Activated CD4-positive, alpha-beta T cell treated with anti-CD3 and anti-CD28 coated beads for 1 hour (primary cell): ENCODE measurements around the gene CFAP46.
"Not testable (repeated sequence)": the region's sequence is repeated elsewhere in the genome, so short reads cannot be mapped to it uniquely, and the experiment has no call there.

Source experiments
- DNase-seq: peaks from one replicate; pipeline ENCODE4 v3.0.0-alpha.2; 2020

The CFAP46 gene

DNA sequence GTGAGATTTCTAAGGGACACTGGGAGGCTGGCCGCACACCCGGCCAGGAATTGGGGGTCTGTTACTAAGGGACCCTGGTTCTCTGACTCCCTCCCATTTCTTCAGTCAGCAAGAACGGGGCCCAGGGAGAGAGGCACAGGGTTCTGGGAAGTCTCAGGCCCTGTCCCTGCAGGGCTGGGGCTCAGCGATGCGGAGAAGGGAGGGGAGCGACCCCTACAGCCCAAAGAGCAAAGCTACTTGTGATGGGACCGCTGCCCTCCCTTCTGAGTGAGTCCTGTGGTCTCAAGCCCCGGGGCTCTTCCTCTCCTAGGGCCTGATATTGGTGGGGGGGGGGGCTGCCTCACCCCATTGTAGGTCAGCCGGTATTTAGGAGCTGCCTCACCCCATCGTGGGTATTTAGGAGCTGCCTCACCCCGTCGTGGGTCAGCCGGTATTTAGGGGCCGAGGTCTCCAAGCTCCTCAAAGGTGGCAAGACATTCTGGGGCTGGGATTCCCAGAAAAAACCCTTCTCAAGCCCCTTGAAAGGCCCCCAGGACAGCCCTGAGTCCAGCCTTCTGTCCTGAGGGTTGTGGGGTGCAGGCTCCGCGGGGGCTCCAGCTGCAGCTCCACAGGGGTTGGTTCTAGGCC, 139.6 kb downstream of the CFAP46 start:
- DNase-seq: no peak

DNA sequence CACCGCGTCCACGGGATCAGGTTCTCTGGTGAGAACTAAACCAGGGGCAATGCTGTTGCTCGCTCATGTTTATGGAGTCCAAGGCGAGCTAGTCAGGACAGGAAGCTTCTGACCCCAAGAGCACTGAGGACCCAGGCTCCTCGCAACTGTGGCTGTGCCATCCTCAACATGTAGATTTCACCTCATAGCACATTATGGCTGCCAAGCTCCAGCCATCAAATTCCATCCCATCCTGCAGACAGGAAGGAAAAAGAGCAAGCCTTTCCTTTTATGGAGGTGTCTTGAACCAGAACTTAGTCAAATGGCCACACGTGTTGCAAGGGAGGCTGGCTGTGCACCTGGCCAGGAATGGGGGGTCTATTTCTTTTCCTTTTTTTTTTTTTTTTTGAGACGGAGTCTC, 140.3 kb downstream of the CFAP46 start:
- DNase-seq: no peak

DNA sequence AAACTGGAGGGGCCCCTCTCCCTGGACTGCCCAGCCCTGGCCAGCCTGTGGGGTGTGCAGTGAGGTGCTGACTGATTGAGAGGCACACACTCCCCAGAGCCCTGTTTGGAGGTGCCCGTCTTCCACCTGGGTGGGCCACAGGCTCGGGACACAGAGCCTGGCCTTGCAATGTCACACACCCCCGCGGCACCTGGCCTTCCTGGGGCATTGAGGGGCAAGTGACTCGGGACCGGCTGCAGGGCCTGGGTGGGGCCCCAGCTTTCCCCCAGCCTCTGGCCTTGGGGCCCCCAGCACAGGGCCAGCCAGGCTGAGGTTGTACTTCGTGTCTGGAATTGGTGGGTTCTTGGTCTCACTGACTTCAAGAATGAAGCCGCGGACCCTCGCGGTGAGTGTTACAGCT, 142.5 kb downstream of the CFAP46 start:
- DNase-seq: no peak

- no peak for DNase-seq
Observed at GRCh38 chr10:132798876-132799275, 143.5 kb downstream of the CFAP46 start.

- no peak for DNase-seq
Observed at GRCh38 chr10:132798403-132798802, 144.0 kb downstream of the CFAP46 start.

DNA sequence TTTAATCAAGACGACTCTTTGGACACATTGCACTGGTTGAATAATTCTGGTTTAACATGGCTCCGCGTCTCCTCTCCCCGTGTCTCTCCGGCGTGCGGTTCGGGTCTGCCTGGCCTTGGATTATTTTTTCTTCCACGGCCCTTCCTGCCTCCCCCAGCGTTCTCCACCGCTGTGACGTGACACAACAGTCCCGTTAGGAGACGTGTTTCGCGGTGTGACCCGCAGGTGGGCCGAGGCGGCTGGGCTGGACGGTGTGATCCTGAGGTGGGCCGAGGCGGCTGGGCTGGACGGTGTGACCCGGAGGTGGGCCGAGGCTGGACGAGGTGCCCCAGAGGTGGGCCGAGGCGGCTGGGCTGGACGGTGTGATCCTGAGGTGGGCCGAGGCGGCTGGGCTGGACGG, 144.4 kb downstream of the CFAP46 start:
- not testable (repeated sequence) for DNase-seq

- DNase-seq: no peak
Observed at GRCh38 chr10:132796846-132797245, 145.5 kb downstream of the CFAP46 start.

DNA sequence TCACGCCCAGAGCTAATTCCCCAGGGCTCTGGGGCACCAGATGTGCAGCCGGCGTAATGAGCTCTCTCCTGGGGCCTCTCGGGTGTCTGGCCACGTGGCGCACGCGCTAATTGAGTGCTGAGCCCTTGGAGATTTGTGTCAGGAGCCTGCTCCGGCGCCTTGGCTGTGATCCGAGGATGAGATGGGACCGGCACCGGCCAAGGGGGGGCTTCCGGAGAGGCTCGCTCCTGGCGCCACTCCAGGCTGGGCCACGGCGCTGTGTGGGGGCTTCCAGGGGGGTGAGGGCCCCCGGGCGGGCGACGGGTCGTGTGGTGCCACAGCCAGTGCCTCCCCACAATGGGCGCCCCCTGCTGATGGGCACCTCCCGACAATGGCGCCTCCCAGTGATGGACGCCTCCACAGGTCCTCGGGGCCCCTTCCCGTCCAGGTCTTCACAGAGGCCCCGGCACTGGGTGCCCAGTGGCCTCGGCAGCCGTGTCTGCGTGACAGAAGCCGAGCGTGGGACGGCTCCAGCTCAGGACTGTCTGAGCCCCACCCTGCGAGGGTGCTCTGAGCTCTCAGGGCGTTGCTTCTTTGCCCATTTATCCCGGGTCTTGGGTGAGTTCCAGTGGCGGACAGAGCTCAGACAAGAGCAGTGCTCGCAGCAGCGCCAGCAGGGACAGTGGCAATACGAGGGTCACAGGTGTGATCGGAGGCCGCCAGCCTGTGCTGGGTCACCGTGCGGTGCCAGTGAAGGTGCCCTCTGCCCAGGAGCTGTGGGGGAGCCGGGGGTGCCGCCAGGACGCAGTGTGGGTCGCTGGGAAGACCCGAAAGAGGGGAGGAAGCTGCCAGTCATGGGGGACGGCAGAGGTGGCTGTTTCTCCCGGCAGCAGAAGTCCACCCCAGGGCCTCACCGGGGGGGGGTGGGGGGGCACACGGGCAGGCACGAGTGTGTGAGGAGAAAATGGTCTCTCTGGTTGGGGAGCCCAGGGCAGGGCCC, 148.2 kb downstream of the CFAP46 start:
- DNase-seq: no peak

GRCh38 chr10:132793213-132793612, 149.2 kb downstream of the CFAP46 start:
- DNase-seq: no peak

DNA sequence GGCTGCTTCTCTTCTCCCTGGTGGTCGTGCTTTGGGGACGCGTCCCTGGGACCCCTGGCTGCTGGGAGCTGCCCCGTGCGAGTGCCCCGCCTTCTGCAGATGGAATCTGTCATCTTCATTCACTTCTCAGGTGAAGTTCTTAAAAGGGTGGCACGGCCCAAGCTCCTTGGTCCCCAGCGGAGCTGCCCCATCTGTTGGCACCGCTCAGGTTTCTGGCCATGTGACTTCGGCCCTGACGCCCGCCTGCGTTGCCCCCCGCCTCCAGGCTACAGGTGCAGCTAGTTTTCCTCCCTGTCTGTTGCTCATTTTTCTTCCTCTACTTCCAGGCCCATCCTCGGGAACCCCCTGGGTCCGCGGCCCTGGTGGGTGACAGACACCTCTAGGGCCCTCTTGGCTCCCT, 149.6 kb downstream of the CFAP46 start:
- DNase-seq: no peak

DNA sequence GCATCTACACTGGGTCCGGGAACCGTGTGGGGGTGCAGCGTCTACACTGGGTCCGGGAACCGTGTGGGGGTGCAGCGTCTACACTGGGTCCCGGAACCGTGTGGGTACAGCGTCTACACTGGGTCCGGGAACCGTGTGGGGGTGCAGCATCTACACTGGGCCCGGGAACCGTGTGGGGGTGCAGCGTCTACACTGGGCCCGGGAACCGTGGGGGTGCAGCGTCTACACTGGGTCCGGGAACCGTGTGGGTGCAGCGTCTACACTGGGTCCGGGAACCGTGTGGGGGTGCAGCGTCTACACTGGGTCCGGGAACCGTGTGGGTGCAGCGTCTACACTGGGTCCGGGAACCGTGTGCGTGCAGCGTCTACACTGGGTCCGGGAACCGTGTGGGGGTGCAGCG, 150.3 kb downstream of the CFAP46 start:
- DNase-seq: not testable (repeated sequence)

DNA sequence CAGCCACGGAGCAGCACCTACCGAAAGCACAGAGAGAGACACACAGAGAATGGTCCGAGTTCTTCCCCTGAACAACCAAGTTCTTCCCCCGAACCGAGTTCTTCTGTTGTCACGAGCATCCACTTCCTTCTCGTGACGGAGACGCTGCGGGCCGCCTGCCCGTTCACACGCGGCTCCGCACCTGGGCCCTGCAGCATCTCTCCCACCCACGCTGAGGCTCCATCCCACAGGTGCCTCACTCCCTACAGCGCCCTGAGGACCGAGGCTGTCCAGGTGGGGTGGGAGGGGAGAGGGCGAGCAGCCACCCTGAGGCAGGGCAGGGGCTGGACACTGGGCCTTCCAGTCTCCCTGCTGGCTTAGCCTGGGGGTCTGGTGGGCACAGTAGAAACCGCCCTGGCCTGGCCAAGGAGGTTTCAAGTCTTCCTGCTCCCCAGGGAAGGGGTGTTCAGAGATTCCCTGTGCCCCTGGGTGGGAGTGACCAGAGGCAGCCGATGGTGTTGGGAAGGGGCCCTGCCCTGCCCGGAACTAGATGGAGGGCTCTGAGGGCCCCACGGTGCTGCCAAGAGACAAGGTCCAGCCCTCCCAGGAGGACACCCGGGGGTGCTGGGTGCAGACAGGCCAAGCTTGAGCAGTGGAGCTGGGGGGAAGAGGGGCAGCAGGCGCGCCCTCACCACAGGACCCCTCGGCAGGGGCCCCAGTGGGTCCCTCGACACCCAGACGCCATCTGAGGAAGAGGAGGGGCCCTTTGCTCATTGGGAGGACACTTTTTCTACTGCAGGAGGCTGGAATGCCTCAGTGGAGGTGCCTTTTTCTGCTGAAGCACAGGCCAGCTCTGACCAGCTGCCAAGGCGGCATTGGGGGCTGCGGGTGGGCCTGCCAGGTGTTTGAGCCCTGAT, 151.2 kb downstream of the CFAP46 start:
- DNase-seq: no peak

DNA sequence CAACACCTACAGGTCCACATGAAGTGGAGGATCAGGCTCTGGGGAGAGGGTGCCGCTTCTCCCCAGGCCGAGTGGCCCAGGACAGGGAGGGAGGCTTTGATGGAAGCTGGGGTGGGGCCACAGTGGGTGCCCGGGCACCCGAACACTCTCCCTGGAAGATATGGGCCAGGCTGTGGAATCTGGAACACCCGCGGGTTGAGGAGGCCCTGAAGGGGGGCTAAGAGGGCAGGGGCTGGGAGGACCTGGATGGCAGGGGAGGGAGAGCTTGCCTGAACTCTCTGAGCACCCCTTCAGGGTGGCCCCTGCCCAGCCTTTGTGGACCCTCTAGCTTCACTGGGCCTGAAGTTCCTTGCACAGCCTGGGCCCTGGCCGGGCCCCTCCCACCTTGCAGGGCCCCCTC, 151.9 kb downstream of the CFAP46 start:
- DNase-seq: no peak

- no peak for DNase-seq
Observed at GRCh38 chr10:132789659-132790148, 152.7 kb downstream of the CFAP46 start.

DNA sequence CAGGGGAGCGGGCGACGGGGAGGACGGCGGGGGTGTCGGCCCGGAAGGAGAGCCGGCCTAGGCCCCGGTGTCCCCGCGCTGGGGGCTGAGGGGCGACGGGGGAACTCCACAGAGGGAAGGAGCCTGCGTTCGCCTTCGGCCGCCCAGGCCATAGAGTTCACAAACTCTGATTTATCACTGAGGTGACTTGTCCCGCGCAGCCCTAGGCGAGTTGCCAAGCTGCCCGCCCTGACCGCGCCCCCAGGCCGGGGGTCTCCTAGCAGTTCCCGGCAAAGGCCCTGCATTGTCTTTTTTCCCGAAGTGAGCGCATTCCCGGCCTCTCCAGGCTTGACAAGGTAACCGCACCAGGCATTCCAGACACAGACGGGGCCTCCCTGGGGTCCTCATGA, 153.5 kb downstream of the CFAP46 start:
- no peak for DNase-seq

GRCh38 chr10:132788180-132788830, 154.1 kb downstream of the CFAP46 start:
- no peak for DNase-seq

GRCh38 chr10:132787495-132788179, 154.7 kb downstream of the CFAP46 start:
- no peak for DNase-seq

DNA sequence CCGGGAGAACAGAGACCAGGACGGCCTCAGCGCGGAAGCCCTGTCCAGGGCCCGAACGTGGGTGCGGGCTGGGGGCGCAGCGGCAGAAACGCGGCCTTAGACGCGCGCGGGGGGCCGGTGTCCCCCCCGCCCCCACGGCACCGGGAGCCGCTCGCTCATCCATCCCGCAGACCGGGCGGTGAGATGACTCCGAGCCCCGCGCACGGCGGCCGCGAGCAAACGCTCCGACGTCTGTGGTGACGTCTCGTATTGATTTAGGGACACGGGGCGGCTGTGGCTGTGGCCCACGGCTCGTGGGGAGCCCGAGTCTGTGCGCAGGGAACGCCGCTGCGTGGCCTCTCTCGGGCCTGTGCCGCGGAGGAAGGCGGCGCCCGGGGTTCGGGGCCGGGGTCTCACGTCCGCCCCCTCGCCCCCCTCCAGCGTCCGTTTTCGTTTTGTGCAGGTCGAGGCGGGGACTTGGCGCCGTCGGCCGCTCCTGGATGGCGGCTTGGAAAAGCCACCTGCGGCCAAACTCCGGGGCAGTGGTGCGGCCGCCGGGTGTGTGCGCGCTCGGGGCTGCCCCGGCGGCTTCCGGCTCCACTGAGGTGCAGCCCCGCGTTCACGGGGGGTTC, 155.4 kb downstream of the CFAP46 start:
- DNase-seq: no peak

DNA sequence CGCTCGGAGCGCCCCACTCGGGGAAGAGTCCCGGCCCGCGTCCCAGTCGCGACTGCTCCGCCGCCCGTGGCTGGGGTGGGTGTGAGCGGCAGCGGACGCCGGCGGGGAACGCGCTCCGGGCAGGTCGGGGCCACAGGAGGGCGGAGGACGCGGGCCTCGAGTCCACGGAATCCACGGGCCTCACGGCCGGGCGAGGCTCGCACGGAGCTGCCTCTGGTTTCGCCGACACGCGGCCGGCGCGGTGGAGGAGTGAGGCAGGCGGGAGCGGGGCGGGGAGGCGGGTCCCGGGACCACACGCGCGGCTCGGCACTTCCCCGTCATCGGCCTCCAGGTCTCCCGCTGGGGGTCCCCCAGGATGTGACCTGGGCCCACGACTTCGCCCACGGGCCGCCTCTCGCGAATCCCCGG, 155.9 kb downstream of the CFAP46 start:
- DNase-seq: no peak

DNA sequence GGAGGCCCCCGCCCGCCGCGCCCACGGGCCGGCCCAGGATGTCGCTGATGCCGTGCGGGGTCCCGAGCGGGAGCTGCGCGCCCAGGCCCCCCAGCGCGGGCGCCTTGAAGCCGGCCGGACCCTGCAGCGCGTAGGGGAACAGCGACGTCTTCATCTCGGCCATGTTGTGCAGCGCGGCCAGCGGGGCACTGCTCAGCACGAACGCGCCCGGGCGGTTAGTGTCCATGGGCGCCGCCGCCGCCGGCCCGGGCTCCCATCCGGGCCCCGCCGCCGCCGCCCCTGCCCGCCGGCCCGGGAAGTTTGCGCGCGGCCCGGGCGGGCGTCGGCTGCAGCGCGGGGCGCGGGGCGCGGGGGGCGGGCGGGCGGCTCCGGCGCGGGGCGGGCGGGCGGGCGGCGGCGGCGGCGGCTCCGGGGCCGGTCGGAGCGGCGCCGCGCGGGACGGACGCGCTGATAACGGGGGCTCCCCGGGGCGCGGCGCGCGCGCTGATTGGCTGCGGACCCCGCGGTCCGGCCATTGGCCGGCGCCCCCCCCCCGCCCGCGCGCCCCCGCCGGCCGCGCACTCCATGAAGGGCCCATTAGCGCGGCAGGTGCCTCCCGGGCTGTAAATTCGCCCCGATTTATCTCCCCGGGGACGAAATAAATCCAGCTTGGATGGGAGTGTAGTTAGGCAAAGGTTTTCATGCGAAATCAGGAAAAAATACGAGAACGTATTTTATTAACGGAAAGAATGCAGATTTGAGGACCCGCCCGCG, 156.5 kb downstream of the CFAP46 start, which contains the start of gene NKX6-2:
NKX6-2 (minus strand) TSS at position 425 of the 753 bp plus-strand sequence; CDS start at position 226, 199 bp downstream.
- DNase-seq: no peak
